PC-9 (cell line): ENCODE measurements around the gene FAM222B.

Experiments
- CTCF ChIP-seq: fragments of 200-600 bp; sonication (generic); conservative IDR thresholded peaks from 2 replicates; pipeline ENCODE4 v1.6.1; 2017; ENCODE audit warnings: mixed run types, antibody characterized with exemption, mild to moderate bottlenecking, moderate library complexity
- EZH2 ChIP-seq: fragments of 200-600 bp; sonication (generic); IDR thresholded peaks from 2 replicates; pipeline ENCODE4 v1.8.0; 2017; ENCODE audit warnings: antibody characterized with exemption, low read depth

GRCh38 chr17:28862561-28862960 is 20.0 kb upstream of the FAM222B start:
- TF ChIP-seq CTCF (no peak), EZH2 (no peak)
